Transverse colon (tissue), 4 donors: ENCODE measurements around the gene PCSK5.

Source experiments
- CTCF ChIP-seq, 5 experiments: fragments of 200-600 bp in 3 of 5; fragments of 450-650 bp in 2 of 5; sonication (generic) in 3 of 5; IDR thresholded peaks; 1 replicate in 2 of 5; 2 replicates in 3 of 5; pipeline ENCODE4 v1.5.1; 2016 to 2017; ENCODE audit warnings: antibody characterized with exemption in 5 of 5, inconsistent platforms in 3 of 5, mild to moderate bottlenecking in 2 of 5, moderate library complexity in 1 of 5
- POLR2A ChIP-seq: fragments of 450-650 bp; IDR thresholded peaks from one replicate; pipeline ENCODE4 v1.6.1; 2016; ENCODE audit warnings: antibody characterized with exemption, mild to moderate bottlenecking, moderate library complexity
- POLR2AphosphoS5 ChIP-seq, 3 donors: sonication (generic); formaldehyde crosslinking; IDR thresholded peaks; one replicate each; pipeline ENCODE4 v1.6.1; 2016; ENCODE audit warnings: antibody characterized with exemption in 3 of 3

DNA sequence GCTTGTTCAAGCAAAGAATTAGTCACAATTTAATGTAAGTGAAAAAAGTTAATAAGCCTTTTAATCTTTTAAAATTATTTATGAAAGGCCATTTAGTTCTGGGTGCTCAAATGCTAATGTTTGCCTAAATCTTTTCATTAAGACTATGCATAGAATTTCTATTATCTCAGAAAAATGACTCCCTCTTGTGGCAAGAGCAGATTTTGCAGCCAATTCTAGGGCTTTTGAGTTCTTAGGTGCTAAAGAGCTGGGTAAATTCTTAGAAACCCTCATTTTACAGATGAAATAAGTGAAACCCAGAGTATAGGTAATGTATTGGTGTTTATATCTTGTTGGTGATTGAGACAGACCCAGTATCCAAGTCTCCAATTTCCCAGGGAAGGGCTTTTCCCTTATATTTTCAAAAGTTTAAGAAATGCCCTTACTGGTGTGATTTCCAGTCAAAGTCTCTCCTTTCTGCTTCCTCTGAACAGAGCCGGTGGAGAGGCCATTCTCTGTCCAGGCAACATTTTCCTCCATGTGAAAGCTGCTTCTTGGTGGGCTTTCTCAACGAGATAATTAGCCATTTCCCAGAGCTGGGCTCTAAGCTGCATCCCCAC, 24.1 kb upstream of the PCSK5 start:
- TF ChIP-seq POLR2A (no peak), CTCF (IDR thresholded peaks at IDR 0.05) (peak; percentile 69 to 81 (median 79)), POLR2AphosphoS5 (IDR thresholded peaks at IDR 0.05) (no peak)
